ENCODE measurements around the gene RPP25. TPM values are rescaled to one million over a fixed set of nuclear protein-coding genes. Genes with fewer than 3 reads are reported as not detected.

The RPP25 gene
- total and polyA plus RNA-seq, 10 of the 15 experiments (the other 5 are each of a cell fraction or from before 2014, with no cell fraction given) = 0.41 to 10.8 (median 4.7) TPM

- TF ChIP-seq SKIL (IDR thresholded peaks at IDR 0.05; ENCODE audit: low read depth, poor library complexity, severe bottlenecking) (no peak), ZBED1 (IDR thresholded peaks at IDR 0.05; ENCODE audit: borderline replicate concordance) (no peak), ATF7 (IDR thresholded peaks at IDR 0.05; ENCODE audit: low read depth) (no peak), BRCA1 (IDR thresholded peaks at IDR 0.05; ENCODE audit: low read depth, low read length) (no peak)
Measured at GRCh38 chr15:74961616-74962015, 5.0 kb upstream of the RPP25 start (continued).

- ChIA-PET POLR2A (no interaction called here), RAD21 (ENCODE audit: unreplicated experiment) (interaction anchor here (1.1 to 1.2 kb wide), 2 partner anchors 11 to 82 kb away, joined by 3 read pairs; no protein-coding TSS in a partner anchor), CTCF (interaction anchor here (1.0 to 3.7 kb wide), 4 partner anchors 9 to 190 kb away, joined by 3 to 24 read pairs (median 4); no protein-coding TSS in a partner anchor), SMC1A (ENCODE audit: uncharacterized antibody, unreplicated experiment) (interaction anchor here (0.7 to 2.7 kb wide), 5 partner anchors 10 to 64 kb away, joined by 3 to 6 read pairs (median 3); no protein-coding TSS in a partner anchor)
- Histone ChIP-seq H3K4me3 (no peak overlapping the region), H3K27ac (ENCODE audit: control insufficient read depth, insufficient read depth) (no peak overlapping the region), H3K4me2 (ENCODE audit: control insufficient read depth, insufficient read depth) (no peak overlapping the region), H3K9me3 (replicated peaks; ENCODE audit: control insufficient read depth, insufficient read depth, low read length) (no peaks in the 10 kb centered on the region), H2AFZ (ENCODE audit: control insufficient read depth, low read depth, low read length) (no peak overlapping the region), H4K20me1 (ENCODE audit: control insufficient read depth, insufficient read depth) (no peaks in the 10 kb centered on the region), H3K4me1 (ENCODE audit: control insufficient read depth, insufficient read depth, low read length) (peaks cover 23% of the 10 kb centered on the region), H3K9ac (ENCODE audit: control insufficient read depth, insufficient read depth, low read length) (no peak overlapping the region), H3K36me3 (ENCODE audit: control insufficient read depth in 2 of 2, insufficient read depth in 2 of 2, low read length in 1 of 2) (no peaks in the 10 kb centered on the region), H3K79me2 (ENCODE audit: control insufficient read depth, insufficient read depth, low read length) (no peaks in the 10 kb centered on the region), H3K27me3 (replicated peaks in 1 of 2; ENCODE audit: control insufficient read depth in 2 of 2, insufficient read depth in 2 of 2, low read length in 1 of 2) (peaks cover 8 to 17% of the 10 kb centered on the region in 2 experiments)
- no TSS peak for BruUV-seq (replicated peaks)
- WGBS (ENCODE audit: insufficient coverage, insufficient replicate concordance, low lambda C conversion rate, missing lambda C conversion rate) = 14% methylated on average over 3 of the region's 3 CpGs
- FAIRE-seq (no peak), ATAC-seq (no peak), DNase-seq (ENCODE audit: low read depth, low spot score) (no peak)
- TF ChIP-seq RB1 (IDR thresholded peaks at IDR 0.05; ENCODE audit: borderline replicate concordance) (no peak), RAD51 (IDR thresholded peaks at IDR 0.05) (no peak), FOXM1 (IDR thresholded peaks at IDR 0.05; ENCODE audit: low read depth, low read length) (no peak), IKZF1 (conservative IDR thresholded peaks at IDR 0.05) (no peak), NFYA (IDR thresholded peaks at IDR 0.05; ENCODE audit: borderline replicate concordance, low read depth, low read length) (no peak), ELK1 (IDR thresholded peaks at IDR 0.05; ENCODE audit: low read depth, low read length) (no peak), STAT3 (IDR thresholded peaks at IDR 0.05; ENCODE audit: low read depth, low read length) (no peak)
- in situ Hi-C loops (cut with MboI) = no loop called here
- intact Hi-C loops (cut with micrococcal nuclease; ENCODE audit: unreplicated experiment) = no loop called here
Measured at GRCh38 chr15:74960995-74961588, 4.5 kb upstream of the RPP25 start.

Measured in GM12878 (cell line).